MM.1S (cell line): ENCODE results near the gene GJA9.
"Not testable (repeated sequence)": the region's sequence is repeated elsewhere in the genome, so short reads cannot be mapped to it uniquely, and the experiment has no call there.

ENCODE experiments used
- DNase-seq: peaks from one replicate; pipeline ENCODE4 v3.0.0-alpha.2; 2015
- H2AFZ ChIP-seq: fragments of 300-600 bp; sonication (generic); 2 replicates; pipeline ENCODE4 v1.6.0; 2016; ENCODE audit warnings: antibody characterized with exemption, low read length
- H3F3A ChIP-seq: fragments of 300-600 bp; sonication (generic); 2 replicates; pipeline ENCODE4 v1.6.1; 2016; ENCODE audit warnings: mild to moderate bottlenecking, antibody characterized with exemption, low read length, moderate library complexity, mixed read lengths; ENCODE audit not compliant: insufficient read depth
- H3K27ac ChIP-seq: fragments of 300-600 bp; sonication (generic); 2 replicates; pipeline ENCODE4 v1.5.1; 2016; ENCODE audit warnings: mild to moderate bottlenecking, low read length
- H3K27me3 ChIP-seq: fragments of 300-600 bp; sonication (generic); replicated peaks from 2 replicates; pipeline ENCODE4 v1.6.0; 2016; ENCODE audit warnings: low read length; ENCODE audit not compliant: insufficient read depth
- H3K36me3 ChIP-seq: fragments of 300-600 bp; sonication (generic); replicated peaks from 2 replicates; pipeline ENCODE4 v1.6.1; 2016; ENCODE audit warnings: mild to moderate bottlenecking, low read length, mixed read lengths; ENCODE audit not compliant: insufficient read depth
- H3K4me1 ChIP-seq: fragments of 300-600 bp; sonication (generic); 2 replicates; pipeline ENCODE4 v1.6.1; 2016; ENCODE audit warnings: low read length, mixed read lengths
- H3K4me2 ChIP-seq: fragments of 300-600 bp; sonication (generic); 2 replicates; pipeline ENCODE4 v1.6.0; 2016; ENCODE audit warnings: low read depth, low read length
- H3K4me3 ChIP-seq: fragments of 300-600 bp; sonication (generic); 2 replicates; pipeline ENCODE4 v1.5.1; 2016; ENCODE audit warnings: low read length, mixed read lengths
- H3K79me2 ChIP-seq: fragments of 300-600 bp; sonication (generic); 2 replicates; pipeline ENCODE4 v1.6.1; 2016; ENCODE audit warnings: mixed run types, low read length, mixed read lengths
- H3K9ac ChIP-seq: fragments of 300-600 bp; sonication (generic); 2 replicates; pipeline ENCODE4 v1.6.1; 2016; ENCODE audit warnings: low read length, mixed read lengths
- H3K9me2 ChIP-seq: fragments of 300-600 bp; sonication (generic); replicated peaks from 2 replicates; pipeline ENCODE4 v1.6.1; 2016; ENCODE audit warnings: mild to moderate bottlenecking, low read length, mixed read lengths; ENCODE audit not compliant: insufficient read depth
- H3K9me3 ChIP-seq: fragments of 300-600 bp; sonication (generic); replicated peaks from 2 replicates; pipeline ENCODE4 v1.6.1; 2016; ENCODE audit warnings: mild to moderate bottlenecking, low read length, mixed read lengths; ENCODE audit not compliant: insufficient read depth
- H4K20me1 ChIP-seq: fragments of 300-600 bp; sonication (generic); 2 replicates; pipeline ENCODE4 v1.6.1; 2016; ENCODE audit warnings: mild to moderate bottlenecking, low read length, moderate library complexity, mixed read lengths; ENCODE audit not compliant: insufficient read depth
- CTCF ChIP-seq: fragments of 300-600 bp; sonication (generic); IDR thresholded peaks from 2 replicates; pipeline ENCODE4 v1.5.1; 2016; ENCODE audit warnings: antibody characterized with exemption, low read length, mixed read lengths
- EZH2 ChIP-seq: fragments of 300-600 bp; sonication (generic); optimal IDR thresholded peaks from 2 replicates; pipeline ENCODE3; 2017; ENCODE audit warnings: low read depth, mild to moderate bottlenecking, antibody characterized with exemption, low read length, mixed read lengths
- EZH2phosphoT487 ChIP-seq: fragments of 300-600 bp; sonication (generic); IDR thresholded peaks from 2 replicates; pipeline ENCODE4 v1.6.1; 2018; ENCODE audit warnings: antibody characterized with exemption, low read length

GJA9 gene

DNA sequence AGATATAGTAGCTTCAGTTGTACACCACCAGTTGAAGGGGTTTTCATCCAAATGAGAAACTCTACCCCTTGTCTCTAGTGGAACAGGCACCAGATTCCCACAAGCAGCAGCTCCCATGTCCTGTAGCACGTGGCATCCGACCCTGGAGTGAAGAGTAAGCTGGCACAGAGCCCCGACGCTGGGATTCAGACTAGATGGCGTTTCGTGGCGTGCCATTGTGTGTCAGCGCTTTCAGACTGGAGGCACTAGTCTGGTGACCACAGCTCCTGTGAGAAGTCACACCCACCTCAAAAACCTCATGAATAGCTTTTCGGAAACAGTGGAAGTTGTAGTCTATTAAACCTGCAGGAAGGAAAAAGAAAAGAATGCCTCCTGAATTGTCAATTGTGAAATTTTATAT is 42.0 kb downstream of the GJA9 start:
- Histone ChIP-seq H3K4me1 (no peaks in the 10 kb centered on the region), H3K9me3 (no peaks in the 10 kb centered on the region), H3K4me2 (no peak overlapping the region), H3F3A (peaks cover 9% of the 10 kb centered on the region; the same call in 1 of the 2 replicates), H3K36me3 (no peaks in the 10 kb centered on the region), H2AFZ (no peak overlapping the region), H3K4me3 (no peak overlapping the region), H3K27ac (no peak overlapping the region), H3K9me2 (no peaks in the 10 kb centered on the region), H3K9ac (no peak overlapping the region), H3K27me3 (no peaks in the 10 kb centered on the region), H4K20me1 (no peaks in the 10 kb centered on the region), H3K79me2 (no peaks in the 10 kb centered on the region)
- TF ChIP-seq EZH2 (no peak), EZH2phosphoT487 (no peak), CTCF (no peak)
- no peak for DNase-seq

- DNase-seq, H3K4me3 ChIP-seq, H3K4me1 ChIP-seq, H3F3A ChIP-seq, H3K36me3 ChIP-seq, H4K20me1 ChIP-seq, H3K4me2 ChIP-seq, H3K9ac ChIP-seq, H3K9me3 ChIP-seq, H3K27me3 ChIP-seq, H3K27ac ChIP-seq, H2AFZ ChIP-seq, H3K79me2 ChIP-seq, H3K9me2 ChIP-seq: not testable (repeated sequence)
Observed at GRCh38 chr1:38836316-38836715, 45.1 kb downstream of the GJA9 start.

DNA sequence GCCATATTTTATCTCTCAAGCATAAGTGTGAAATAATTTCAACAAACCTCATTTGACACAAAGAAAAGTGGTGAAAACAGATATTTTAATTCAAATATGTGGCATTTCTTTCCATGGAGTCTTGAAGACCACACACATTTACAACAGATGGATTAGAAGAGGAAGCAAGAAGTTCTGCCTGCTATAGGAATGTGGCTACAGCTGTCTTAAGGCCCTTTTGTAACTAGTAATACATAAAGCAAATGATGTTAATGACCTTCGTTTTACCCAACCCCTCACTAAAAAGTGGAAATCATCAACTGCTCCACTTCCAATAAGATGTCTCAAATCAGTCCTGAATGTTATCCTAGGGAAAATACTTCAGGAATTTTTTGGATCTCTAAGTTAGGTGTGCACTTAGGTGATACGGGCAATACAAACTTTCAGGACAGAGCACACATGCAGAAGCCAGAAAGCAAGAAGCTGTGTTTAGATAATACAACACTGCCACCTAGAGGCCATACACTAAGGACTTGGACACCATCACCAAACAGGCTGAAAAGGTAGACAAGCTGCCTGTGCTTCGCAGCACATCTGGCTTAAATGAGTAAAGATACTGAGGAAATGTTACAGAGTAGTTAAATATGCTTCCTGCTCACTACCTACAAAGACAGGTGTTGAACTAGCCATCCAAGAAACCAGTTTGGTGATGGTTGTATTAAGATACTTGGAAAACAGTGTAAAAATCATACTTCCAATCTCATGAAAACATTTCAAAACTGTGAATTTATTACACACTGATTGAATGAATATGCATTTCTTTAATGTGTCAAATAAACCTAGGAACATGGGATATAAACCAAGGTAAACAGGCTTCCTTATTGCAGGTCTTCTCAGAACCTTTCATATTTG is 46.2 kb downstream of the GJA9 start:
- H2AFZ ChIP-seq, result no peak overlapping the region
- no peak overlapping the region for H3K27ac ChIP-seq
- H3K27me3 ChIP-seq, result no peaks in the 10 kb centered on the region
- no peaks in the 10 kb centered on the region for H3K36me3 ChIP-seq
- H3K9me2 ChIP-seq, result no peaks in the 10 kb centered on the region
- peak; percentile 84 for TF ChIP-seq CTCF
- no peak for TF ChIP-seq EZH2
- no peaks in the 10 kb centered on the region for H3K4me1 ChIP-seq
- no peaks in the 10 kb centered on the region for H3K79me2 ChIP-seq
- peak; percentile 83 for DNase-seq
- H3K9me3 ChIP-seq, result no peaks in the 10 kb centered on the region
- no peak overlapping the region for H3K9ac ChIP-seq
- H3F3A ChIP-seq, result 0 out of 2 replicates have a peak, but pooled peaks cover 9% of the 10 kb centered on the region
- H4K20me1 ChIP-seq, result no peaks in the 10 kb centered on the region
- H3K4me2 ChIP-seq, result no peak overlapping the region
- no peak overlapping the region for H3K4me3 ChIP-seq

- TF ChIP-seq EZH2phosphoT487 (no peak), EZH2 (no peak), CTCF (no peak)
- no peaks in the 10 kb centered on the region for H3K79me2 ChIP-seq
- no peak for DNase-seq
- H3K27me3 ChIP-seq, result no peaks in the 10 kb centered on the region
- H3K4me3 ChIP-seq, result no peak overlapping the region
- 0 out of 2 replicates have a peak, but pooled peaks cover 9% of the 10 kb centered on the region for H3F3A ChIP-seq
- H3K27ac ChIP-seq, result no peak overlapping the region
- H3K9ac ChIP-seq, result no peak overlapping the region
- no peaks in the 10 kb centered on the region for H3K36me3 ChIP-seq
- no peaks in the 10 kb centered on the region for H3K9me2 ChIP-seq
- no peaks in the 10 kb centered on the region for H3K4me1 ChIP-seq
- H3K9me3 ChIP-seq, result no peaks in the 10 kb centered on the region
- no peak overlapping the region for H3K4me2 ChIP-seq
- no peak overlapping the region for H2AFZ ChIP-seq
- no peaks in the 10 kb centered on the region for H4K20me1 ChIP-seq
Observed at GRCh38 chr1:38834221-38834782, 47.1 kb downstream of the GJA9 start.
